Measurements from ENCODE around the gene SMIM24. TPM values are rescaled to one million over a fixed set of nuclear protein-coding genes. Genes with fewer than 3 reads are reported as not detected.

Gene SMIM24
- total and polyA plus RNA-seq, 10 of the 15 experiments (the other 5 are each of a cell fraction or from before 2014, with no cell fraction given), result 0.14 to 0.44 (median 0.23) TPM; not detected in 4

- peaks cover 2% of the 10 kb centered on the region; the same call in 1 of the 2 replicates for H3K4me1 ChIP-seq (ENCODE audit: control insufficient read depth, insufficient read depth, low read length)
- DNase-seq (ENCODE audit: low read depth, low spot score) (no peak), ATAC-seq (no peak), FAIRE-seq (no peak)
- ChIA-PET POLR2A (no interaction called here), RAD21 (ENCODE audit: unreplicated experiment) (interaction anchor here (0.7 kb wide), 1 partner anchor 30 kb away, joined by 3 read pairs; no protein-coding TSS in a partner anchor), SMC1A (ENCODE audit: uncharacterized antibody, unreplicated experiment) (no interaction called here), CTCF (interaction anchor here (1.4 kb wide), 1 partner anchor 13 kb away, joined by 6 read pairs; no protein-coding TSS in a partner anchor)
- peaks cover 16% of the 10 kb centered on the region for H3K79me2 ChIP-seq (ENCODE audit: control insufficient read depth, insufficient read depth, low read length)
- H3K36me3 ChIP-seq (ENCODE audit: control insufficient read depth in 2 of 2, insufficient read depth in 2 of 2, low read length in 1 of 2), result peaks cover 6 to 12% of the 10 kb centered on the region in 2 experiments
- no peak overlapping the region for H2AFZ ChIP-seq (ENCODE audit: control insufficient read depth, low read depth, low read length)
- no peaks in the 10 kb centered on the region; the same call in 2 of the 3 replicates for H3K9me3 ChIP-seq (replicated peaks; ENCODE audit: control insufficient read depth, insufficient read depth, low read length)
- H3K9ac ChIP-seq (ENCODE audit: control insufficient read depth, insufficient read depth, low read length), result no peak overlapping the region
- H3K4me3 ChIP-seq, result no peak overlapping the region
- H4K20me1 ChIP-seq (ENCODE audit: control insufficient read depth, insufficient read depth), result no peaks in the 10 kb centered on the region
- H3K4me2 ChIP-seq (ENCODE audit: control insufficient read depth, insufficient read depth), result no peak overlapping the region
- no TSS peak for BruUV-seq (replicated peaks)
- intact Hi-C loops (cut with micrococcal nuclease; ENCODE audit: unreplicated experiment), result no loop called here
- H3K27ac ChIP-seq (ENCODE audit: control insufficient read depth, insufficient read depth), result no peak overlapping the region
- no peaks in the 10 kb centered on the region for H3K27me3 ChIP-seq (replicated peaks in 1 of 2; ENCODE audit: control insufficient read depth in 2 of 2, insufficient read depth in 2 of 2, low read length in 1 of 2)
- in situ Hi-C loops (cut with MboI), result no loop called here
- TF ChIP-seq CHD2 (IDR thresholded peaks at IDR 0.05; ENCODE audit: borderline replicate concordance, low read depth, low read length) (no peak), MEF2B (IDR thresholded peaks at IDR 0.05; ENCODE audit: partially characterized antibody, poor library complexity, severe bottlenecking) (no peak), STAT1 (conservative IDR thresholded peaks at IDR 0.05) (no peak), EED (IDR thresholded peaks at IDR 0.05; ENCODE audit: low read depth) (no peak), ELK1 (IDR thresholded peaks at IDR 0.05; ENCODE audit: low read depth, low read length) (no peak), ESRRA (IDR thresholded peaks at IDR 0.05; ENCODE audit: low read length) (no peak), NKRF (conservative IDR thresholded peaks at IDR 0.05) (no peak), BRCA1 (IDR thresholded peaks at IDR 0.05; ENCODE audit: low read depth, low read length) (no peak), PKNOX1 (IDR thresholded peaks at IDR 0.05) (no peak), ATF2 (IDR thresholded peaks at IDR 0.05; ENCODE audit: low read length) (no peak), CBX5 (IDR thresholded peaks at IDR 0.05; ENCODE audit: low read depth) (no peak), IRF4 (IDR thresholded peaks at IDR 0.05; ENCODE audit: low read depth, low read length) (no peak)
- 100% methylated on average over 5 of the region's 5 CpGs for WGBS (ENCODE audit: insufficient coverage, insufficient replicate concordance, low lambda C conversion rate, missing lambda C conversion rate)
Measured at GRCh38 chr19:3497757-3498520, 17.6 kb upstream of the SMIM24 start.
